Breast epithelium (tissue), 4 donors: ENCODE data around the gene ORMDL1. TPM values are rescaled to one million over a fixed set of nuclear protein-coding genes. Genes with fewer than 3 reads are reported as not detected.

Source experiments
- DNase-seq, 2 donors: peaks; one replicate each; pipeline ENCODE4 v3.0.0-alpha.2; 2019; ENCODE audit warnings: low spot score in 2 of 2
- H3K27ac ChIP-seq, 2 donors: fragments of 200-600 bp; sonication (generic) in 1 of 2; one replicate each; pipeline ENCODE4 v1.5.1; 2016 to 2019; ENCODE audit warnings: mild to moderate bottlenecking in 1 of 2
- H3K27me3 ChIP-seq, 2 donors: fragments of 200-600 bp; sonication (generic) in 1 of 2; one replicate each; pipeline versions ENCODE4 v1.5.1 to v1.6.0; 2017 to 2019; ENCODE audit warnings: control low read depth in 1 of 2, mild to moderate bottlenecking in 1 of 2
- H3K36me3 ChIP-seq: fragments of 200-600 bp; one replicate; pipeline ENCODE4 v1.5.1; 2019
- H3K4me1 ChIP-seq, 2 donors: fragments of 200-600 bp; sonication (generic); one replicate each; pipeline ENCODE4 v1.5.1; 2016 to 2019; ENCODE audit warnings: control low read depth in 1 of 2
- H3K4me3 ChIP-seq, 3 donors: fragments of 200-600 bp; sonication (generic); 1 replicate in 2 of 3; 2 replicates in 1 of 3; pipeline ENCODE4 v1.5.1; 2016 to 2019; ENCODE audit warnings: mild to moderate bottlenecking in 3 of 3, moderate library complexity in 2 of 3
- H3K9me3 ChIP-seq, 2 donors: fragments of 200-600 bp; sonication (generic) in 1 of 2; one replicate each; pipeline ENCODE4 v1.5.1; 2016 to 2019; ENCODE audit warnings: control low read depth in 1 of 2
- POLR2A ChIP-seq: fragments of 450-650 bp; IDR thresholded peaks from one replicate; pipeline ENCODE4 v1.6.1; 2016; ENCODE audit warnings: antibody characterized with exemption, mild to moderate bottlenecking, moderate library complexity
- POLR2AphosphoS5 ChIP-seq, 3 donors: sonication (generic); formaldehyde crosslinking; IDR thresholded peaks; one replicate each; pipeline ENCODE4 v1.6.1; 2017; ENCODE audit warnings: antibody characterized with exemption in 3 of 3
- intact Hi-C: fragments of 100-400 bp; cut with DNase I; formaldehyde crosslinking; loops from one replicate; pipeline ENCODE4 v1.15.1; 2023; ENCODE audit warnings: low total_unique reads
- total RNA-seq, 3 donors: library from RNA; depleted of rRNA; stranded (reverse); fragments of >200 nt; gene quantifications; one replicate each; pipeline ENCODE4 v1.1.0, GENCODE V29; 2016
- TF ChIP-seq, protein P1 (sequence below), 3 donors: fragments of 450-650 bp; IDR thresholded peaks; one replicate each; pipeline ENCODE4 v1.5.1; 2016 to 2017; ENCODE audit warnings: antibody characterized with exemption in 3 of 3, mild to moderate bottlenecking in 3 of 3, moderate library complexity in 3 of 3

Gene ORMDL1
- total RNA-seq, 3 donors from 2014 or later, result 85.2 to 97.0 (median 90.6) TPM

DNA sequence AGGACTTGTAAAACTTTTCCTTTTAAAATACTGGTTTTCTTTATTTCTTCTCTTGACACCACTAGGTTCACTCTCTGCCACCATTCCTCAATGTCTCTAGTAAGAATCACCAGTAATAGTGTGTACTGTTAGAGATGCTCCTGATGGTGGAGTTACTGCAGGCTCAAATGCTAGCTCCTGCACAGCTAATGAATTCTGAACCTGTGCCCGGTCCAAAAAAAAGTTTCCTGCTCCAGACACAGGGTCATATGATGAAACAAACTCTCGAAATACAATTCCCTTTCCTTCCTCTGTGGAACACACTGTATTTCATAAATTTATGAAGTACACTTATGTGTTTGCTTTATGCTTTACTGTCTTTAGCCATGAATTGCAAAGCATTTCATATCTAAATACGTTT lies 19.3 kb upstream of the ORMDL1 start:
- DNase-seq, result no peak
- intact Hi-C loops, result no loop called here

DNA sequence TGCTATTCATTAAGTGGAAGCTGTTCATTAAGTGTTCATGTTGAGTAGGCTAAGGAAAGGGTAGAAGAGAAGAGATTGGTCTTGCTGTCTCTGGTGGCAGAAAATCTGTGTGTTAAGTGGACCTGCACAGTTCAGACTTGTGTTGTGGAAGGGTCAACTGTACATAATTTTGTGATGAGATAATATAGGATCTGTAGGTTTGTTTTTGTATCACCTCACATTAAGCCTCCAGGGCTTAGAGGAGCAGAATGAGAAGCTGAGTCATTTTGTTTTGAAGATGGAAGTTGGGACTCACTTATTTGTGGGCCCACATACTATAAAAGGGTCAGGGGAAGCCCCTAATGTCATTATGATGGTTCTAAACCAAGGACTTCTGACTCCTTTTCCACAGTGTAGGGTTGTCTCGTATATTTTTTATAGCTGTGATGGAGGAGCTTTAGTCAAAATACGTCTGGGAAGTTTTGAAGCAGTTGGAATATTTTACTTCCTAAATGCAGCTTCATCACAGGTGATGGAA lies 18.3 kb upstream of the ORMDL1 start:
- Histone ChIP-seq H3K9me3 (no peaks in the 10 kb centered on the region), H3K27me3 (no peaks in the 10 kb centered on the region), H3K4me1 (no peaks in the 10 kb centered on the region), H3K4me3 (no peak overlapping the region), H3K27ac (no peak overlapping the region), H3K36me3 (no peaks in the 10 kb centered on the region)
- TF ChIP-seq POLR2A (no peak), POLR2AphosphoS5 (IDR thresholded peaks at IDR 0.05) (no peak)
- TF ChIP-seq, protein P1, sequence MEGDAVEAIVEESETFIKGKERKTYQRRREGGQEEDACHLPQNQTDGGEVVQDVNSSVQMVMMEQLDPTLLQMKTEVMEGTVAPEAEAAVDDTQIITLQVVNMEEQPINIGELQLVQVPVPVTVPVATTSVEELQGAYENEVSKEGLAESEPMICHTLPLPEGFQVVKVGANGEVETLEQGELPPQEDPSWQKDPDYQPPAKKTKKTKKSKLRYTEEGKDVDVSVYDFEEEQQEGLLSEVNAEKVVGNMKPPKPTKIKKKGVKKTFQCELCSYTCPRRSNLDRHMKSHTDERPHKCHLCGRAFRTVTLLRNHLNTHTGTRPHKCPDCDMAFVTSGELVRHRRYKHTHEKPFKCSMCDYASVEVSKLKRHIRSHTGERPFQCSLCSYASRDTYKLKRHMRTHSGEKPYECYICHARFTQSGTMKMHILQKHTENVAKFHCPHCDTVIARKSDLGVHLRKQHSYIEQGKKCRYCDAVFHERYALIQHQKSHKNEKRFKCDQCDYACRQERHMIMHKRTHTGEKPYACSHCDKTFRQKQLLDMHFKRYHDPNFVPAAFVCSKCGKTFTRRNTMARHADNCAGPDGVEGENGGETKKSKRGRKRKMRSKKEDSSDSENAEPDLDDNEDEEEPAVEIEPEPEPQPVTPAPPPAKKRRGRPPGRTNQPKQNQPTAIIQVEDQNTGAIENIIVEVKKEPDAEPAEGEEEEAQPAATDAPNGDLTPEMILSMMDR (IDR thresholded peaks at IDR 0.05), result no peak
- intact Hi-C loops, result no loop called here
- no peak for DNase-seq

More for the DNA sequence above, 19.3 kb upstream of the ORMDL1 start:
- Histone ChIP-seq H3K4me1 (no peaks in the 10 kb centered on the region), H3K27ac (no peak overlapping the region), H3K27me3 (no peaks in the 10 kb centered on the region), H3K36me3 (no peaks in the 10 kb centered on the region), H3K4me3 (no peak overlapping the region), H3K9me3 (no peaks in the 10 kb centered on the region)
- no peak for TF ChIP-seq POLR2AphosphoS5 (IDR thresholded peaks at IDR 0.05)
- TF ChIP-seq POLR2A, result no peak
- TF ChIP-seq, protein P1 (IDR thresholded peaks at IDR 0.05), result no peak

DNA sequence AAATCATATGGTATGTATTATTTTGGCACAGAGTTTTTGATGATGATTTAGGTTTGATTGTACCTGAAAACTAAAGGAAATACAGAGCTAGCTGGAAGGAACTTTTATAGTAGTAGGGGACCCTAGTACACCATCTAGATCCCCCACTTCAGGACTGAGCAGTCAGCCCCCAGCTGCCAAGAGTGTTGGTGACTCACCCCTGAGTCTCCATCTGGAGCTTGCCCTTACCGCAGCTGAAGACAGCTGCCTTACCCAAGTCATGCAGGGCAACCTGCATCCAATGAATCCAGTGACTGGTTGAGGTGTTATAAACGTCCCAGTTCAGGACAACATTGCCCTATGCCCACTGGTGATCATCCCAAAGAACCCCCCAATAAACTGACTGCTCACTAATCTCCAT lies 15.4 kb upstream of the ORMDL1 start:
- no peak overlapping the region for H3K27ac ChIP-seq
- no peak overlapping the region for H3K4me3 ChIP-seq
- TF ChIP-seq POLR2AphosphoS5 (IDR thresholded peaks at IDR 0.05) (no peak), POLR2A (no peak)
- TF ChIP-seq, protein P1 (IDR thresholded peaks at IDR 0.05), result no peak
- intact Hi-C loops, result no loop called here
- H3K36me3 ChIP-seq, result no peaks in the 10 kb centered on the region
- H3K4me1 ChIP-seq, result no peaks in the 10 kb centered on the region
- no peaks in the 10 kb centered on the region for H3K9me3 ChIP-seq
- no peak for DNase-seq
- H3K27me3 ChIP-seq, result no peaks in the 10 kb centered on the region

DNA sequence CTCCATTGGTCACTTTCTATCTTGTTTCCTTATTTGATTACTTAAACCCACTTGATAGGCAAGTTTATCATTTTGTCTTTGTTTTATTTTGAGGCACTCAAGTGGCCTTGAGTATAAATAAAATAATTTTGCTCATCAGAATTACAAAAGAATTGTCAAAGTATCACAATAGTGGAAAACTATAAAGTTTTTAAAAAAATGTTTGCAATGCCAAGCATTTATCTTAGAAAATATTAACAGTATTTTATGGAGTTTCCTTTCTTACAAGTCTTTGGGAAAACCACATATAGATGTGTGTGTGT lies 14.8 kb upstream of the ORMDL1 start:
- H3K27ac ChIP-seq, result no peak overlapping the region
- no peaks in the 10 kb centered on the region for H3K27me3 ChIP-seq
- intact Hi-C loops, result no loop called here
- H3K4me1 ChIP-seq, result no peaks in the 10 kb centered on the region
- no peaks in the 10 kb centered on the region for H3K36me3 ChIP-seq
- no peak overlapping the region for H3K4me3 ChIP-seq
- no peaks in the 10 kb centered on the region for H3K9me3 ChIP-seq
- TF ChIP-seq, protein P1 (IDR thresholded peaks at IDR 0.05), result no peak
- TF ChIP-seq POLR2AphosphoS5 (IDR thresholded peaks at IDR 0.05) (no peak), POLR2A (no peak)
- DNase-seq, result no peak

DNA sequence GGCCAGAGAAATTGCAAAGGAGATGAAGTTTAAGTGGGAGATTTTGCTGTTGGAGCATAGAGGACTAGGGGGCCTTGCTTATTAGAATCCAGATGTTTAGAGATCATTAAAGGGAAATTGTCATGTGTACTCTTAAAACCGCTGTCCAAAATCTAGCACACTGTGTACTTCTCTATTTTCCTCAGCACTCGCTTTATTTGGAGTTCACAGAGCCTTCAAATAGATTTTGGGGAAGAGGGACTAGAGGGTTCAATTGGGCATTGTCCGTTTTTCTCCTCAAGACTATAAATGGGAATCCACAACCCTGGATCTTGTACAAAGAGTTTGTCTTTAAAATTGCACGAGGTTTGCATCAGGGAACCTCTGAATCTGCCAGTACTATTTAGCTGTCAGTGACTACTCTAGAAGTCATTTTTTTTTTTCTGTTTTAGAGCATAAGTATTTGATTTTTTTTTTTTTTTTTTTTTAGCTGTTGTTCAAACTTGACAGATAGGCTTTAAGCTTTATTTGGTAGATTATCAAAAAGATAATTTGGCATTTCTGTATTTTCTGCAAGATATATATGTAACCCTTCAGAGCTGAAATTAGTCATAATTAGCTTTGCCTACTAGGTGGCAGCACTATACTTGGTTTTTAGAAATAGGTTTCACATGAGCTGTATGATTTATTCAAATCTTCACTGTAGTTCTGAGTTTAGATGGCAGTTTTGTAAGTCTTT lies 14.3 kb upstream of the ORMDL1 start:
- no peak overlapping the region for H3K27ac ChIP-seq
- TF ChIP-seq POLR2A, result no peak
- TF ChIP-seq, protein P1 (IDR thresholded peaks at IDR 0.05), result peak in 1 of 3 donors; percentile 31
- no peaks in the 10 kb centered on the region for H3K4me1 ChIP-seq
- H3K4me3 ChIP-seq, result no peak overlapping the region
- H3K9me3 ChIP-seq, result no peaks in the 10 kb centered on the region
- no peaks in the 10 kb centered on the region for H3K27me3 ChIP-seq
- DNase-seq, result no peak
- no peaks in the 10 kb centered on the region for H3K36me3 ChIP-seq
- intact Hi-C loops, result no loop called here
